Cardiac fibroblast (primary cell): ENCODE data around the gene VPS41.
A peak's percentile ranks its signal among the peaks of the same experiment; 100 is the strongest.

Source experiments
- DNase-seq, 2 donors: peaks; one replicate each; pipeline versions ENCODE4 v3.0.0 to v3.0.0-alpha.2; 2010; ENCODE audit warnings: low read depth in 2 of 2
- H3K4me3 ChIP-seq, 2 donors: replicated peaks in 1 of 2; 1 replicate in 1 of 2; 2 replicates in 1 of 2; pipeline ENCODE4 v1.5.1; 2011; ENCODE audit warnings: low read depth in 2 of 2, low read length in 2 of 2, mild to moderate bottlenecking in 2 of 2, moderate library complexity in 1 of 2
- TF ChIP-seq, protein P1 (sequence below): IDR thresholded peaks from one replicate; pipeline ENCODE4 v1.5.1; 2011; ENCODE audit warnings: low read depth, mild to moderate bottlenecking, low read length, inconsistent platforms

VPS41 gene

DNA sequence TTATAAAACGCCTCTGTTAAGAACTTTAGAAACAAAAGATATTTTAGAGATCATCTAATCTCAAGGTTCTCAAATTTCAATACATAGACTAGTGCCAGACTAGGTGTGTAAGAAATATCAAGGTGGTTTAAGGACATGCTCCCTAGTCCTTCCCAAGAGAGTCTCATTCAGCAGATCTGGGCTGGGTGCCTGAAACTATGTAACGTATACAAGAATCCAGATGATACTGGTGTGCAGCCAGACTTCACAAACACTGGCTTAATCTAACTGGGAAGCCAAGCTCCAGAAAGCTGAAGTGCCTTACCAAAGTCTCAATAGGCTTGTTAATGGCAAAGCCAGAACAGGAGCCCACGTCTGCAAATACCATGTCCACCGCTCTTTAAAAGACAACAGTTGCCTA, 172.9 kb downstream of the VPS41 start:
- no peak overlapping the region for H3K4me3 ChIP-seq
- TF ChIP-seq, protein P1, sequence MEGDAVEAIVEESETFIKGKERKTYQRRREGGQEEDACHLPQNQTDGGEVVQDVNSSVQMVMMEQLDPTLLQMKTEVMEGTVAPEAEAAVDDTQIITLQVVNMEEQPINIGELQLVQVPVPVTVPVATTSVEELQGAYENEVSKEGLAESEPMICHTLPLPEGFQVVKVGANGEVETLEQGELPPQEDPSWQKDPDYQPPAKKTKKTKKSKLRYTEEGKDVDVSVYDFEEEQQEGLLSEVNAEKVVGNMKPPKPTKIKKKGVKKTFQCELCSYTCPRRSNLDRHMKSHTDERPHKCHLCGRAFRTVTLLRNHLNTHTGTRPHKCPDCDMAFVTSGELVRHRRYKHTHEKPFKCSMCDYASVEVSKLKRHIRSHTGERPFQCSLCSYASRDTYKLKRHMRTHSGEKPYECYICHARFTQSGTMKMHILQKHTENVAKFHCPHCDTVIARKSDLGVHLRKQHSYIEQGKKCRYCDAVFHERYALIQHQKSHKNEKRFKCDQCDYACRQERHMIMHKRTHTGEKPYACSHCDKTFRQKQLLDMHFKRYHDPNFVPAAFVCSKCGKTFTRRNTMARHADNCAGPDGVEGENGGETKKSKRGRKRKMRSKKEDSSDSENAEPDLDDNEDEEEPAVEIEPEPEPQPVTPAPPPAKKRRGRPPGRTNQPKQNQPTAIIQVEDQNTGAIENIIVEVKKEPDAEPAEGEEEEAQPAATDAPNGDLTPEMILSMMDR, result no peak
- peak in 1 of 2 donors; percentile 47 for DNase-seq

DNA sequence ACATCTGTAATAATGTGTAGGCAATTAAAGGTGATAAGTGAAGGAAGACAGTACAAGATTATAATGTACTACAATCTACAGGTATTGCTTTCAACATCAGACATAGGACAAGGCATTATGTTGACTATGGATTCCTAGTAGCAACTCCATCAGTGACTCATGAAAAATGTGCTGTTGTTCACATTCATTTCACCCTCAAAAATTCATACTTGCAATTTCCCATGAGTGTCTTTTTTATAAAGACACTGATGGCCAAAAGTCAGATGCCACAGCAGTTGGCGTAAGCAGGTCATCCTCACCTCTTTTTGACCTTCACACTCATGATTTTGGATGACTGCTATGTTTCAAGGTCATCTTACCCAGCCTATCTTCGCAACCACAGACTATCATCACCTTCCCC, 177.8 kb downstream of the VPS41 start:
- TF ChIP-seq, protein P1, result no peak
- DNase-seq, result peak; percentile 3 to 59
- H3K4me3 ChIP-seq, result no peak overlapping the region

DNA sequence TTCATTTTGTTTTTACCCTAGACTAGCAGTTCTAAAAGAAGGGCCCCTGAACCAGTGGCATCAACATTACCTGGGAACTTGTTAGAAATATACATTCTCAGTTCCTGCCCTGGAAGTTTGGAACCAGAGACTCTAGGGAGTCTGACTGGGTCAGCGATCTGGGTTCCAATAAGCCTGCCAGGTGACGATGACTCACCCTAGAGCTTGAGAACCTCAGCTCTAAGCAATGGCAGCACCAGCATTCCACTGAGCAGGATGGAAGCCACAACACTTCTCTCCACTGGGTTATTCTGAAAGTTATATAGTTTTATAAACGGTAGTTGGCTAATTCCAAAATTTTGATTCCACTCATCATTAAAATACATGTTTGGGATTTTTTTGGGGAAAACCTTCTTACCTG, 180.8 kb downstream of the VPS41 start:
- H3K4me3 ChIP-seq, result no peak overlapping the region
- peak in 1 of 2 donors; percentile 27 for DNase-seq
- TF ChIP-seq, protein P1, result no peak

DNA sequence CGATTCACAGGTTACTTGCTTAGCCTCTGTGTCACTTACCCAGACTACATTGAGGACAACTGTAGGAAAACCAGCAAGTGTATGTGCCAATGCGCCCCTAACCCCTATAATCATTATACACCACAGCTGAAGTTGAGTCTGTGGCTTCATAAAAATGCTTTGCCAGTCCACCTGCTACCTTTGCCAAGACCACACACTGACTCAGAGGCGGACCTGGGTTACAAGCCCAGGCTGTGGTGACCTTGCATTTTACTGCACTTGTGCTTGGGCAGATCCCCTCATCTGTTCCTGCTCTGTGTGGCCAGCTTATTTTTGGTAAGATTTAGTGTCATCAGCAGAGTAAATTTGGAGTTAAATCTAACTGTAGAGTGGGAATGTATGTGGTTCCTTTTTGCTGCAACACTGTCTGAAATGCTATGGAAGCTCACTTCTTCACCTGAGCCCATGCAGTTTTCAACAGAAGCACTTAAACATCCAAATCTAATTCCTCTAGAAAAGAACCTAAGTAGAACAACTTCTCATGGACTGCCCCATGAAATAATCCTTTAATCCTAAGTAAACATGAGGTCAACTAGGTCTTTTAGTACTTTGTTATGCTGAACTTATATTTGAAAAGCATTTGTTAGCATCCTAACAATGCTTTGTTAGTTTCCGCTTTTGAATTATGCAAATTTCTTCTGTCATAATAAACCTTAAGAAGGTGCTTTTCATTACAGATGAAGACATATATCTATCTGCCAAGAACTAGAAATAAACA, 181.6 kb downstream of the VPS41 start:
- TF ChIP-seq, protein P1, result no peak
- no peak for DNase-seq
- no peak overlapping the region for H3K4me3 ChIP-seq

DNA sequence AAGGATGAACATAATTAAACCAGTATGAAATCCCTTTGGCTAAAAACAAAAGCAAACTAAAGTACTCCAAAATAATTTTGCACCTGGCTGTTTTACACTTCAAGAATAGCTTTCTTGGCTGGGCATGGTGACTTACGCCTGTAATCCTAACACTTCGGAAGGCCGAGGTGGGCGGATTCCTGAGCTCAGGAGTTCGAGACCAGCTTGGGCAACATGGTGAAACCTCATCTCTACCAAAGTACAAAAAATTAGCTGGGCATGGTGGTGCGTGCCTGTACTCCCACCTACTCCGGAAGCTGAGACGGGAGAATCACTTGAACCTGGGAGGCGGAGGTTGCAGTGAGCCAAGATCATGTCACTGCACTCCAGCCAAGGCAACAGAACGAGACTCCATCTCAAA, 185.7 kb downstream of the VPS41 start:
- TF ChIP-seq, protein P1, result no peak
- DNase-seq, result no peak
- no peak overlapping the region for H3K4me3 ChIP-seq

DNA sequence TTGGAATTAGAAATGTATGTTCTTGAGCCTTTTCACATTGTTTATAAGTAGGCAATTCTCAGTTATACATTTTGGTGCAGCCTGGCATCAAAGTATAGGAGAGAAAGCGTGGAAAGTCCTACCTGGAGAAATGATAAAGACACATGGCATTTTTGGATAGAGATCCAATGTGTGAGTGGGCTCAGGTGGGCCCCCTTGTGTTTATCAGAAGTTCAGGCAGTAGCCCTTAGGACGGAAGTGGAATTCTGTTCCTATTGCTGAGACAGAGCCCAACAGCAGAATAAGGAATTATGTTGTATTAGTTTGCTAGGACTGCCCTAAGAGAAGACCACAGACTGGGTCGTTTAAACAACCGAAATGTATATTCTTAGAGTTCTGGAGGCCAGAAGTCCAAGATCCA, 192.6 kb downstream of the VPS41 start:
- TF ChIP-seq, protein P1, result no peak
- no peak overlapping the region for H3K4me3 ChIP-seq
- DNase-seq, result no peak

DNA sequence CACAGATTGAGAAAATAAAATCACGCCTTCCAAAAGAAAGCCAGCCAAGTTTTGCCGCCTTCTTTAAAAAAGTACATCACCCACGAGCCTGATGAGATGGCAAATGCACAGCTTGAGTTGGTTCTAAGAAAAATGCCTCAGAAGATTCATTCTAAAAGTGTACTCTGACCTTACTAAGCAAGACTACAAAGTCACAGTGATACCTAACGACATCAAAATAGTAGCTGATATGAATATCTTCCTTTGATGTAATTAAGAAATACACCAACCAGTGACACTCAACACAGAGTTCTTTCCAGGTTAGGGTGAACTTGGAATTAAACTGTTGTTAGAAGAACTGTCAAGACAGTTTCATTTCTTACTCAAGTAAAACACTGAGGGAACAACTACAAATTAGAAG, 199.9 kb downstream of the VPS41 start:
- H3K4me3 ChIP-seq, result no peak overlapping the region
- TF ChIP-seq, protein P1, result no peak
- no peak for DNase-seq
